ENCODE measurements around the gene CLCN4.

Gene CLCN4

GRCh38 chrX:10240918-10241317 lies 84.1 kb downstream of the CLCN4 start:
- no peak for DNase-seq (ENCODE audit: low read depth in 3 of 3)

GRCh38 chrX:10242026-10242425 lies 85.3 kb downstream of the CLCN4 start:
- no peak for DNase-seq (ENCODE audit: low read depth in 3 of 3)

GRCh38 chrX:10243106-10243505 lies 86.3 kb downstream of the CLCN4 start:
- no peak for DNase-seq (ENCODE audit: low read depth in 3 of 3)

DNA sequence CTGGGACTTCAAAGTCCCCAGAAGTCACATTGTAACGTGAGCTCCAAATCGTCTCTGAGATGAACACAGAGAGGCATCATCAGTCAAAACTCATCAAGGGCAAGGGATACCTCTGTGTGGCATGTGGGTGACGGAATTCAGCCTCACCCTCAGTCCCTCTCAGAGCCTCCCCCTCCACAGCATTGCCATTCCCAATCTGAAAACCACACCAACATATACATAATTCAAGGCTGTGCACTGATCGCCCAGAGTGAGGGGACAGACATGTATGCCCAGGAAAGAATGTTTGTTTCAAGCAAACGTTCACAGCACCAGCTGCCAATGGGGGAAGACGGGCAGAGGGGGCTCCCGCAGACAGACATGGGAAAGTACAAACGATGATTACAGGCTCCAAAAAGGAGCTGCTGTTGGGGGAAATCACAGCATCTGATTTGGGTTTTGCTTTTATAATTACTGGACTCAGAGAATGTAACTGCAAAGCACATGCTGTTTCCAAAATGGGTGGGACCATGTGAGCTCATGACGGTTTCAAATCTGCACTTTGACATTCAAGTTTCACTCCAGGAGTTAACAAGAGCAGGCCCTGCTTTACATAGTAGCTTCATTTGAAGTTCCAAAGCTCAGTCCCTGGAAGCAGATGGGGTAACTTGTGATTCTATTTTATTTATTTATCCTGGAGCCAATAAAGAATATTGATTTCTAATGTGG lies 88.3 kb downstream of the CLCN4 start:
- no peak for DNase-seq (ENCODE audit: low read depth in 3 of 3)

GRCh38 chrX:10245886-10246285 lies 89.1 kb downstream of the CLCN4 start:
- DNase-seq (ENCODE audit: low read depth in 3 of 3): no peak

- DNase-seq (ENCODE audit: low read depth in 3 of 3): no peak
Observed at GRCh38 chrX:10246297-10246696, 89.5 kb downstream of the CLCN4 start.

DNA sequence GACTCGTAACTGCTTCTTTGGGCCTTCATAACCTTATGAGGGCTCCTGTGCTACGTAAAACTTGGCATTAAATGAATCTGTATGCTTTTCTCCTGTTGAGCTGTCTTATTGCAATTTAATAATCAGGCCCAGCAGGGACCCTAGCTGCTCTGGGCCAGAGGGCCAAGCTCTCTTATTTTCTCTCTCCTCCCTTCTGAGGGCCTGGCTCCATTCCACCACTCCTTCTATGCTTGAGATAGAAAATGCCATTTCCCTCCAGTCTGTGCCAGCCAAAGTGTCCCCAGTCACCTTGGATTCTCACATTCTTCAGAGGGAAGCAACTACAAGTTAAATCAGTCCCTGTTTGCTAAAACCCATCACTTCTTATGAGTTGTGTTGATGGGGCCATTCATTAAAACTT lies 90.1 kb downstream of the CLCN4 start:
- no peak for DNase-seq (ENCODE audit: low read depth in 3 of 3)

DNA sequence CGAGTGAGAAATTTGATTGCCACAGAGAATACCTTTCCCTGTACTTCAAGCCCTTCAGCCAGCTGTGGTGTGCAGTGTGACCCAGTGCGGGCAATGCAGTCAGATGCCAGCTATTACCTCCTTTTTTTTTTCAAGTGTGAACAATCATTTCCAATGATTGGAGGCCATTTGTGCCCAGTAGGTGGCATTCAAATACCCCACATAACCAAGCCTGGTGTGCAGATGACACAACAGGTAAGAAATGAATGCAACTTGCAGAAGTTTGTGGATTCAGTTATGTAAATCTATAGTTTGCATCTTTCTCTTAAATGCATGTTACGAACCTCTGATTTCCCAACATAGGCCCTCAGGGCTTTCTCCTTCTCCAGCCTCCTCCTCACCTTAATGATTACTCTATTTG lies 98.0 kb downstream of the CLCN4 start:
- DNase-seq (ENCODE audit: low read depth in 3 of 3): no peak

- DNase-seq (ENCODE audit: low read depth in 3 of 3): no peak
Observed at GRCh38 chrX:10259716-10260115, 102.9 kb downstream of the CLCN4 start.

DNA sequence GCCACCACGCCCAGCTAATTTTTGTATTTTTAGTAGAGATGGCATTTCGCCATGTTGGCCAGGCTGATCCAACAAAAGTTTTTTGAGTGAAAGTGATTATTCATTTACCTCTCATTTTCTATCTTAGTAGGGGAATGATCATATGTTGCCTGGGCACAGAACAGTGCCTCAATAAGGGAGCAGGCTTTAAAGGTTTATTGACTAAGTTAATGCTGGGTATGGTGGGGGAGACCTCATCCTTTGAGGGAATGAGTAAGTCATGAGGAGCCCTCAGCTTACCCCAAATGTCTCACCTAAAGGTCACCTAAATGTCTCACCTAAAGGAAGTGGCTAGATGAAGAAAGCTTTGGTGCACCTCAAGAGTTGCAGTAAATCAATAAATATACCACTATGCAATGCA lies 109.0 kb downstream of the CLCN4 start:
- DNase-seq (ENCODE audit: low read depth in 3 of 3): no peak

- DNase-seq (ENCODE audit: low read depth in 3 of 3): no peak
Observed at GRCh38 chrX:10278716-10279115, 121.9 kb downstream of the CLCN4 start.

GRCh38 chrX:10280071-10280470 lies 123.3 kb downstream of the CLCN4 start:
- no peak for DNase-seq (ENCODE audit: low read depth in 3 of 3)

DNA sequence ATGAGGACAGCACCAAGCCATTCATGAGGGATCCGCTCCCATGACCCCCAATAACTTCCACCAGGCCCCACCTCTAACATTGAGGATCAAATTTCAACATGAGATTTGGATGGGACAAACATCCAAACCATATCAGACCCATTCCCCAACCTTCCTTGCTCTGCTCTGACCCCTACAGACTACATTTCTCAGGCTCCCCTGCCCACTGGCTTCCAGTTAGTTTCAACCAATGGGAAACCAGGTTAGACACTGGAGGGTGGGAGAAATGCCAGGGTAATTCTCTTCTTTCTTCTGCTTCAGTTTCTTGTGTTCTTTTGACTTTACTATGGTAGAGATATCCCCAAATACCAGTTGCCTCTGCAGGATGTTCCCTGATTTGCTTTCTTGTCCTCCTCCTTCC lies 125.7 kb downstream of the CLCN4 start:
- no peak for DNase-seq (ENCODE audit: low read depth in 3 of 3)

GRCh38 chrX:10286195-10286594 lies 129.4 kb downstream of the CLCN4 start:
- DNase-seq (ENCODE audit: low read depth in 3 of 3): no peak

Data from stimulated activated CD4-positive, alpha-beta T cell treated with anti-CD3 and anti-CD28 coated beads, TNF-alpha, amount 100 ng/mL, for 4 hours (primary cell).